K562 (cell line): ENCODE data around the gene RAB3C. TPM values are rescaled to one million over a fixed set of nuclear protein-coding genes. Genes with fewer than 3 reads are reported as not detected.

ENCODE experiments used
- ATAC-seq: fragments of 200-7000 bp; cut with Tn5 transposase; 3 replicates; pipeline ENCODE4 v1.9.1; 2020; ENCODE audit warnings: moderate library complexity
- BruUV-seq: library from RNA; stranded (reverse); fragments of 400-500 nt; replicated peaks from 2 replicates; lab custom pipeline; 2021; lab: Mats Ljungman, UMichigan
- CTCF ChIA-PET: fragments of 300-600 bp; formaldehyde crosslinking; extraction: SDS; loops from one replicate; lab custom pipeline; 2021; ENCODE audit warnings: low intra/inter-chr PET ratio; lab: Yijun Ruan, JAX
- POLR2A ChIA-PET: fragments of 300-600, 350-650 bp; sonication (Branson Sonifier 250); formaldehyde crosslinking; extraction: SDS; loops from one replicate; lab custom pipeline; 2021; ENCODE audit warnings: antibody characterized with exemption, inconsistent platforms; lab: Yijun Ruan, JAX
- DNase-seq, 4 experiments: peaks; one replicate each; pipeline versions ENCODE4 v3.0.0 to v3.0.0-alpha.2; 2011 to 2018; ENCODE audit warnings: low spot score in 3 of 4, mixed read lengths in 3 of 4; ENCODE audit errors: extremely low read depth in 1 of 4
- FAIRE-seq: peaks from 2 replicates; lab custom pipeline; 2011; peaks lifted over from hg19 to GRCh38; lab: Jason Lieb, UNC
- H2AFZ ChIP-seq: 2 replicates; pipeline ENCODE4 v1.6.0; 2011; ENCODE audit warnings: low read depth, low read length, control low read depth, inconsistent platforms
- H3K27ac ChIP-seq: fragments of 200-600 bp; 3 replicates; pipeline ENCODE4 v1.8.0; 2011; ENCODE audit warnings: low read depth, mild to moderate bottlenecking, control low read depth, inconsistent platforms, low read length, moderate library complexity, mixed read lengths; ENCODE audit errors: extremely low read depth
- H3K27me3 ChIP-seq, 2 experiments: fragments of 300-600 bp in 1 of 2; 2 replicates in 1 of 2; 3 replicates in 1 of 2; pipeline versions ENCODE4 v1.6.0 to v1.8.0; 2011; ENCODE audit warnings: inconsistent platforms in 2 of 2, low read length in 2 of 2, mild to moderate bottlenecking in 1 of 2, mixed read lengths in 1 of 2, moderate library complexity in 1 of 2; ENCODE audit not compliant: control insufficient read depth in 2 of 2, insufficient read depth in 2 of 2
- H3K36me3 ChIP-seq: fragments of 300-600 bp; 3 replicates; pipeline ENCODE4 v1.8.0; 2011; ENCODE audit warnings: mild to moderate bottlenecking, low read length, inconsistent platforms; ENCODE audit not compliant: control insufficient read depth, insufficient read depth
- H3K4me1 ChIP-seq, 2 experiments: fragments of 200-600 bp in 1 of 2; replicated peaks in 1 of 2; 2 replicates in 1 of 2; 3 replicates in 1 of 2; pipeline versions ENCODE4 v1.5.1 to v1.8.0; 2011; ENCODE audit warnings: inconsistent platforms in 2 of 2, low read length in 2 of 2, mild to moderate bottlenecking in 1 of 2, mixed read lengths in 1 of 2, moderate library complexity in 1 of 2; ENCODE audit not compliant: control insufficient read depth in 2 of 2, insufficient read depth in 2 of 2
- H3K4me2 ChIP-seq: 2 replicates; pipeline ENCODE4 v1.6.1; 2011; ENCODE audit warnings: low read length, control low read depth, inconsistent platforms, mixed read lengths; ENCODE audit not compliant: insufficient read depth
- H3K4me3 ChIP-seq: fragments of 200-600 bp; sonication (generic), shearing (Covaris generic); 2 replicates; pipeline ENCODE4 v1.5.1; 2016; ENCODE audit warnings: control low read depth, inconsistent platforms
- H3K79me2 ChIP-seq: fragments of 200-600 bp; 3 replicates; pipeline ENCODE4 v1.8.0; 2011; ENCODE audit warnings: low read length, inconsistent platforms; ENCODE audit not compliant: control insufficient read depth, insufficient read depth
- H3K9ac ChIP-seq, 2 experiments: 2 replicates each; pipeline versions ENCODE4 v1.6.0 to v1.6.1; 2011; ENCODE audit warnings: low read depth in 2 of 2, low read length in 2 of 2, control low read depth in 1 of 2, inconsistent platforms in 1 of 2, mild to moderate bottlenecking in 1 of 2, mixed read lengths in 1 of 2; ENCODE audit not compliant: insufficient read depth in 1 of 2
- H3K9me1 ChIP-seq: one replicate; pipeline ENCODE4 v1.6.0; 2011; ENCODE audit warnings: inconsistent platforms, mild to moderate bottlenecking, low read length, moderate library complexity; ENCODE audit not compliant: control insufficient read depth, insufficient read depth
- H3K9me3 ChIP-seq: replicated peaks from 2 replicates; pipeline ENCODE4 v1.5.1; 2011; ENCODE audit warnings: low read depth, low read length, inconsistent platforms; ENCODE audit not compliant: control insufficient read depth, insufficient read depth
- H4K20me1 ChIP-seq: replicated peaks from 2 replicates; pipeline ENCODE4 v1.6.1; 2011; ENCODE audit warnings: low read length, inconsistent platforms, mixed read lengths; ENCODE audit not compliant: control insufficient read depth, insufficient read depth
- BRF2 ChIP-seq: IDR thresholded peaks from 3 replicates; pipeline ENCODE4 v1.6.1; 2011; ENCODE audit warnings: borderline replicate concordance, mild to moderate bottlenecking; ENCODE audit not compliant: insufficient read length, insufficient read depth
- CCAR2 ChIP-seq: fragments of 200-400 bp; formaldehyde crosslinking; IDR thresholded peaks from 2 replicates; pipeline ENCODE4 v1.6.1; 2017; ENCODE audit warnings: mild to moderate bottlenecking, low read depth, low read length
- FOXA3 ChIP-seq, 2 experiments: fragments of 450-650 bp in 1 of 2; sonication (generic) in 1 of 2; formaldehyde crosslinking; IDR thresholded peaks in 1 of 2; conservative IDR thresholded peaks in 1 of 2; 2 replicates each; pipeline versions ENCODE4 v1.4.0 to v1.8.0; 2020 to 2022; ENCODE audit warnings: mild to moderate bottlenecking in 2 of 2, missing genetic modification reagents in 1 of 2
- FOXK2 ChIP-seq, 2 experiments: fragments of 450-650 bp; IDR thresholded peaks in 1 of 2; conservative IDR thresholded peaks in 1 of 2; 2 replicates each; pipeline ENCODE4 v1.6.1; 2016; ENCODE audit warnings: low read depth in 2 of 2, mild to moderate bottlenecking in 1 of 2
- MAFK ChIP-seq: IDR thresholded peaks from 2 replicates; pipeline ENCODE4 v1.6.1; 2011; ENCODE audit warnings: low read length, improper control_type of control experiment
- MITF ChIP-seq: IDR thresholded peaks from 2 replicates; pipeline ENCODE4 v1.6.1; 2014; ENCODE audit warnings: antibody characterized with exemption
- NBN ChIP-seq: fragments of 450-650 bp; IDR thresholded peaks from 2 replicates; pipeline ENCODE4 v1.6.1; 2016; ENCODE audit warnings: low read depth, mild to moderate bottlenecking
- NFXL1 ChIP-seq: fragments of 450-650 bp; formaldehyde crosslinking; IDR thresholded peaks from 2 replicates; pipeline ENCODE4 v1.4.0; 2021; ENCODE audit warnings: mild to moderate bottlenecking
- PHB ChIP-seq: fragments of 250-450 bp; sonication (Bioruptor Pico); IDR thresholded peaks from 2 replicates; pipeline ENCODE4 v1.5.0; 2021
- POLR2H ChIP-seq: IDR thresholded peaks from 2 replicates; pipeline ENCODE4 v1.6.1; 2016; ENCODE audit warnings: missing genetic modification characterization, low read depth, mild to moderate bottlenecking, control low read depth, missing compliant biosample characterization, moderate library complexity
- ZBTB9 ChIP-seq: fragments of 450-650 bp; formaldehyde crosslinking; IDR thresholded peaks from 2 replicates; pipeline ENCODE4 v1.4.0; 2020; ENCODE audit warnings: mild to moderate bottlenecking, moderate library complexity
- ZNF592 ChIP-seq: fragments of 450-650 bp; IDR thresholded peaks from 2 replicates; pipeline ENCODE4 v1.6.1; 2017; ENCODE audit warnings: antibody characterized with exemption, mild to moderate bottlenecking
- ZNF830 ChIP-seq: fragments of 250-450 bp; sonication (Bioruptor Pico); IDR thresholded peaks from 2 replicates; pipeline ENCODE4 v1.5.0; 2021; ENCODE audit warnings: mild to moderate bottlenecking
- WGBS: fragments of 100-300 bp; shearing (Covaris generic); methylation state at CpG from one replicate; pipeline ENCODE4 v1.1.6; 2016; ENCODE audit warnings: low coverage, mixed read lengths; ENCODE audit not compliant: insufficient coverage; ENCODE audit errors: missing lambda C conversion rate; 5-methylcytosine and 5-hydroxymethylcytosine counted together
- in situ Hi-C: fragments of 300-500 bp; cut with MboI; formaldehyde crosslinking; loops from 4 replicates; pipeline ENCODE4 v1.15.0; 2018; ENCODE audit warnings: inconsistent platforms, mixed read lengths
- intact Hi-C: fragments of 100-400 bp; cut with micrococcal nuclease; formaldehyde crosslinking; loops from 2 replicates; pipeline ENCODE4 v1.14.2; 2022
- polyA plus RNA-seq, 8 experiments: library from polyadenylated mRNA; depleted of rRNA in 4 of 8; stranded (reverse) in 5 of 8; unstranded in 3 of 8; fragments of >200 nt; fragmentation: Nextera tagmentation in 2 of 8; fragmentation: Illumina TruSeq in 1 of 8; extraction: Ambion mirVana in 2 of 8; extraction: Trizol in 1 of 8; gene quantifications; 2 replicates each; pipeline versions ENCODE4 v1.2.1 to v1.2.3, GENCODE V29; 2011 to 2014; ENCODE audit warnings: inconsistent platforms in 1 of 8, missing spikeins in 1 of 8
- total RNA-seq, 7 experiments: library from RNA; depleted of rRNA in 6 of 7; stranded (reverse); fragments of >200 nt in 6 of 7; fragmentation: Illumina TruSeq in 2 of 7; extraction: Trizol in 2 of 7; gene quantifications; 2 replicates each; pipeline versions ENCODE4 v1.2.1 to v1.2.3, GENCODE V29; 2011 to 2021; ENCODE audit warnings: low replicate concordance in 1 of 7

The RAB3C gene
- total and polyA plus RNA-seq, 9 of the 15 experiments (the other 6 are each of a cell fraction or from before 2014, with no cell fraction given), result not detected

GRCh38 chr5:58852566-58852965 is 269.7 kb downstream of the RAB3C start (continued):
- TF ChIP-seq ZNF592 (no peak), ZBTB9 (CRISPR knock-in tag) (no peak), ZNF830 (CRISPR knock-in tag) (no peak)

GRCh38 chr5:58854441-58854840 is 271.6 kb downstream of the RAB3C start:
- in situ Hi-C loops, result loop anchor here (25.0 kb wide), 1 partner anchor 1542 kb away; no protein-coding TSS in a partner anchor
- H3K27me3 ChIP-seq, result no peaks in the 10 kb centered on the region
- H3K9me3 ChIP-seq, result no peaks in the 10 kb centered on the region
- intact Hi-C loops, result loop anchor here (5.0 kb wide), 1 partner anchor 357 kb away; no protein-coding TSS in a partner anchor
- DNase-seq, result no peak
- H4K20me1 ChIP-seq, result no peaks in the 10 kb centered on the region
- H2AFZ ChIP-seq, result no peak overlapping the region
- ChIA-PET CTCF (no interaction called here), POLR2A (no interaction called here)
- H3K27ac ChIP-seq, result no peak overlapping the region
- H3K36me3 ChIP-seq, result no peaks in the 10 kb centered on the region
- H3K4me1 ChIP-seq, result no peaks in the 10 kb centered on the region
- H3K9me1 ChIP-seq, result no peaks in the 10 kb centered on the region
- no peak overlapping the region for H3K4me3 ChIP-seq
- H3K79me2 ChIP-seq, result no peaks in the 10 kb centered on the region
- no peak overlapping the region for H3K9ac ChIP-seq
- no peak for ATAC-seq
- FAIRE-seq, result no peak
- no peak overlapping the region for H3K4me2 ChIP-seq
- 0% methylated on average over 2 of the region's 2 CpGs for WGBS
- no TSS peak for BruUV-seq
- TF ChIP-seq POLR2H (tag) (no peak), FOXA3 (CRISPR knock-in tag; conservative IDR thresholded peaks at IDR 0.05 in 1 of 2, IDR thresholded peaks at IDR 0.05 in 1 of 2) (no peak), CCAR2 (no peak), MAFK (no peak), NBN (no peak), FOXK2 (conservative IDR thresholded peaks at IDR 0.05 in 1 of 2, IDR thresholded peaks at IDR 0.05 in 1 of 2; ENCODE audit: low read depth in 2 of 2) (no peak), PHB (CRISPR knock-in tag) (no peak), BRF2 (no peak), NFXL1 (CRISPR knock-in tag) (no peak), MITF (no peak)
